ENCODE data around the gene CPA5. TPM values are rescaled to one million over a fixed set of nuclear protein-coding genes. Genes with fewer than 3 reads are reported as not detected.

CPA5 gene
- total and polyA plus RNA-seq, 2 of the 8 experiments (the other 6 are each of a cell fraction or from before 2014, with no cell fraction given), result 0.12 TPM; not detected in 1

GRCh38 chr7:130385600-130386066 is 41.0 kb downstream of the CPA5 start (continued):
- TF ChIP-seq ASH2L (IDR thresholded peaks at IDR 0.05; ENCODE audit: low read length) (no peak), MAFK (IDR thresholded peaks at IDR 0.05; ENCODE audit: low read depth, low read length) (no peak), SAP30 (IDR thresholded peaks at IDR 0.05; ENCODE audit: insufficient read depth, insufficient replicate concordance, low read length) (no peak)

Data from H1 (cell line).